BE2C (cell line): ENCODE results near the gene ASMTL.

ENCODE experiments used
- DNase-seq: peaks from one replicate; pipeline ENCODE4 v3.0.0-alpha.2; 2020
- H3K27me3 ChIP-seq: fragments of 250-450 bp; sonication (Bioruptor Pico); 2 replicates; pipeline ENCODE4 v1.5.1; 2020; ENCODE audit warnings: mild to moderate bottlenecking
- H3K36me3 ChIP-seq: fragments of 250-450 bp; sonication (Bioruptor Pico); 2 replicates; pipeline ENCODE4 v1.5.1; 2020; ENCODE audit warnings: mild to moderate bottlenecking
- H3K4me1 ChIP-seq: fragments of 250-450 bp; sonication (Bioruptor Pico); 2 replicates; pipeline ENCODE4 v1.5.1; 2020
- H3K4me3 ChIP-seq: 2 replicates; pipeline ENCODE4 v1.5.1; 2011; ENCODE audit warnings: low read depth, low read length
- H3K9me3 ChIP-seq: fragments of 250-450 bp; sonication (Bioruptor Pico); 2 replicates; pipeline ENCODE4 v1.5.1; 2020
- TF ChIP-seq, protein P1 (sequence below): IDR thresholded peaks from 2 replicates; pipeline ENCODE4 v1.5.1; 2012; ENCODE audit warnings: mild to moderate bottlenecking, low read depth, low read length

ASMTL gene

DNA sequence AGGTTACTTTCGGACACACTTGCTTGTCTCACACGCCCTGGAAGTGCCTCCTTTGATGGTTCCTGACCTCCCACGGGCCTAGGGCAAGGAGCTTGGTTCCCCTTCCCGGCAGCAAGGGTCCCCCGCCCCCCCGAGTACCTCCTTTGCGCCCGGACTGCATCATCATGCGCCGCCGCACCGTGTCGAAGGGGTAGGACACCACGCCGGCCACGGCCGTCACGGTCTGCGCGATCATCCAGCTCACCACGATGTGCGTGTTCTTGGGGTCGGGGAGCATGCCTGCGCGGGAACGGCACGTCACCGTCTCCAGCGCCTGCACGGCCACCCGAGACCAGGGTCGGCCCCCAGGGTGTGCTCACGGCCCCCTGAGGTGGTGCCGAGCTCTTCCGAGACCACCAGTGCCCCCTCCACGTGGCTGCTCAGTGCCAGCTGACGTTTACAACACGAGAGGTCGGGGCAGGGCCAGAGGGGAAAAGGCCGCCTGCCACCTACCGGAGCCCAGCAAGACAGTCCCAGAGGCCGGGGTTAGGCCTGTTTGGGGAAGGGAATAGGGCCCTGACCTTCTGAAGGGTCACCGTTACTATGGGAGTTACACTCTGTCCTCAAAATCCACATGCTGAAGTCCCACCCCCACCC, 65.5 kb downstream of the ASMTL start:
- no peak overlapping the region for H3K4me3 ChIP-seq
- DNase-seq = no peak
- TF ChIP-seq, protein P1, sequence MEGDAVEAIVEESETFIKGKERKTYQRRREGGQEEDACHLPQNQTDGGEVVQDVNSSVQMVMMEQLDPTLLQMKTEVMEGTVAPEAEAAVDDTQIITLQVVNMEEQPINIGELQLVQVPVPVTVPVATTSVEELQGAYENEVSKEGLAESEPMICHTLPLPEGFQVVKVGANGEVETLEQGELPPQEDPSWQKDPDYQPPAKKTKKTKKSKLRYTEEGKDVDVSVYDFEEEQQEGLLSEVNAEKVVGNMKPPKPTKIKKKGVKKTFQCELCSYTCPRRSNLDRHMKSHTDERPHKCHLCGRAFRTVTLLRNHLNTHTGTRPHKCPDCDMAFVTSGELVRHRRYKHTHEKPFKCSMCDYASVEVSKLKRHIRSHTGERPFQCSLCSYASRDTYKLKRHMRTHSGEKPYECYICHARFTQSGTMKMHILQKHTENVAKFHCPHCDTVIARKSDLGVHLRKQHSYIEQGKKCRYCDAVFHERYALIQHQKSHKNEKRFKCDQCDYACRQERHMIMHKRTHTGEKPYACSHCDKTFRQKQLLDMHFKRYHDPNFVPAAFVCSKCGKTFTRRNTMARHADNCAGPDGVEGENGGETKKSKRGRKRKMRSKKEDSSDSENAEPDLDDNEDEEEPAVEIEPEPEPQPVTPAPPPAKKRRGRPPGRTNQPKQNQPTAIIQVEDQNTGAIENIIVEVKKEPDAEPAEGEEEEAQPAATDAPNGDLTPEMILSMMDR = no peak
- H3K36me3 ChIP-seq = peaks cover 70% of the 10 kb centered on the region
- no peaks in the 10 kb centered on the region for H3K9me3 ChIP-seq
- no peaks in the 10 kb centered on the region for H3K4me1 ChIP-seq
- H3K27me3 ChIP-seq = no peaks in the 10 kb centered on the region

DNA sequence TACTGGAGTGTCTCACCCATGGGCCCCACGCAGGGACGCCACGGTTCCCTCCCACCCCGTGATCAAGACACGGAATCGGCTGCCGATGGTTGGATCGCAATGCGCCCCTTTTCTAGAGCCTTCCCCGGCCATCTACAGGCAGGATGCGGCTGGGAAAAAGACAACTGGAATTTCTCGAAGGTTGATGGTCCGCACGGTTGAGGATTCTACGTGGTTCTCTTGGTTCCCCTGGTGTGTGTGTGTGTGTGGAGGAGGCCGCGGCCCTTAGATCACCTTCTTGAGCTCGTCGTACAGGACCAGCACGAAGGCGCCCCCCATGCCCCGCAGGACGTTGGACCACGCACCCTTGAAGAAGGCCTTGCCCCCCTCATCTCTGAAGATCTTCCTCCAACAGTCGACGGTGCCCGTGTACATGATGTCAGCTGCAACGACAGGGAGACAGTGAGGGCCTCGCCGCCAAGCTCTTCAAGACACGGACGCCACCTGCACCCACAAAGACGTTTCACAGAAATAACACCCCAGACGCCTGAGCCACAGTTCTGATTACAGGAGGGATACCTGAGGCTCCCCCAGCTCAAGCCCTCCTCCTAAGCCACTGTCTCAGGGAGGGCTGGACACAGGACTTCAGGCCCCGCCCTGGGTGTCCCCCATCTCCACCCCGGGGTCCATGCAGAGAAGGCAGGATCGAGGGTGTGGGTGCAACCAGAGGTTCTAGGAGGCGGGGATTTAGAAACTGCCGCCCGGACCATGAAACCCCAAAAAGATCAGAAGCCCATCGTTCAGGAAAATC, 66.2 kb downstream of the ASMTL start:
- Histone ChIP-seq H3K4me1 (no peaks in the 10 kb centered on the region), H3K4me3 (no peak overlapping the region), H3K36me3 (peaks cover 67% of the 10 kb centered on the region), H3K9me3 (no peaks in the 10 kb centered on the region), H3K27me3 (no peaks in the 10 kb centered on the region)
- TF ChIP-seq, protein P1 = no peak
- DNase-seq = no peak

DNA sequence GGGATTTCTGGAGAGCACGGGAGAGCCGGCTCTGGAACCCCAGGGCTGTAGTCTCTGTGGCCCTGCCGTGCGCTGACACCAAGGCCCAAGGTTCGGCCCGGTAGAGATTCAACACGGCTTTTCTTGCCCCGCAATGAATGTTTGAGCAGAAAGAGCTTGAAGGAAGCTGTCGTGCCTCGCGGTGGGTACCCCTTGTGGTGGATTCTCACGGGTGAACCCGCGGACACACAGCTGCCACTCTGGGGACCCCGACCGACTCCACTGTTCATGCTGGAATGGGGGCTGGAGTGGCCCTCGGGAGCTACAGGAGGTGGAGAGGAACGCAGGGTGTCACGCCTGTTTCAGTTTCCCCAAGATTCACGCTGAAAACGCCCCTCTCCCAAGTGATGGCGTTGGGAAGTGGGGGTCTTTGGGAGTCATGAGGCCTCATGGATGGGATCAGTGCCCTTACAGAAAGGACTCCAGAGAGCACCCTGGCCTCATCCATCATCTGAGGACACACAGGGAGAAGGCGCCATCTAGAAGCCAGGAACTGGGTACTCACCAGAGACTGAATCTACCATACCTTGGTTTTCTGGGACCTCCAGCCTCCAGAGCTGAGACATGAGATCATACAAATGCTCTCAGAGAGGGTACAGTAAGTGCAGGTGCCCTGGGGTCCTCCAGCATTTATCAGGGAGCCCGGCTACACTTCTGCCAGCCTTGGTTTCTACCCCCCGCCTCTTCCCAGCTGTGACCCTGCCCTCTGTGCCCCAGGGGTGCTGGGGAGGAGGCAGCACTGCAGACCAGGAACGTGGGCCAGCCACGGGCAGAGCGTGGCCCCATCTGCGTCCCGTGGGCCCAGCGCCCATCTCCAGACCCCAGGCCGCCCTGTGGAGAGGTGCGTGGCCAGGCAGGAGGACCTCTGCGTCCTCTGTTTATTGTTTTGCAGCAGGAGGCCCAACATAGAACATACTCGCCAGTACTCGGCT, 67.2 kb downstream of the ASMTL start:
- TF ChIP-seq, protein P1 = no peak
- H3K27me3 ChIP-seq = no peaks in the 10 kb centered on the region
- no peak overlapping the region for H3K4me3 ChIP-seq
- H3K4me1 ChIP-seq = no peaks in the 10 kb centered on the region
- no peak for DNase-seq
- no peaks in the 10 kb centered on the region for H3K9me3 ChIP-seq
- H3K36me3 ChIP-seq = peaks cover 58% of the 10 kb centered on the region

DNA sequence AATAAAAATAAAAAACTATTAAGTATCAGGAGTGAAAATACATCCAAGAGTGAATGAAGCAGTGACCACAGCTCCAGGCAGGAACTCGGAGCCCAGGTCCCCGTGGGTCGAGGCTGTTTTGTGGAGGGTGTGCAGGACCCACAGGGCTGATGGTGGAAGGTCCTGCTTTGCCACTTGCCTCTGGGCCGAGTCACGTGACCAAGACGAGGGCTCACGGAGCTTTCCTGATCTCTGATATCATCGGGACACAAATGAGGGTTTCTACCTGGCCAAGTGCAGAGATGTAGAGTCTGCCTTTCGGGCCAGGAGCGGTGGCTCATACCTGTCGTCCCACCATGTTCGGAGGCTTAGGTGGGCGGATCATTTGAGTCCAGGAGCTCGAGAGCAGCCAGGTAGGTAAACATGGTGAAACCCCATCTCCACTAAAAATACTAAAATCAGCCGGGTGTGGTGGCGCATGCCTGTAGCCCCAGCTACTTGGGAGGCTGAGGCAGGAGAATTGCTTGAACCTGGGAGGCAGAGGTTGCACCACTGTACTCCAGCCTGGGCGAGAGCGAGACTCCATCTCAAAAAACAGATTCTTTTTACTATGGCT, 68.0 kb downstream of the ASMTL start:
- TF ChIP-seq, protein P1 = no peak
- DNase-seq = no peak
- H3K36me3 ChIP-seq = peaks cover 53% of the 10 kb centered on the region
- no peaks in the 10 kb centered on the region for H3K27me3 ChIP-seq
- no peaks in the 10 kb centered on the region for H3K4me1 ChIP-seq
- H3K4me3 ChIP-seq = no peak overlapping the region
- no peaks in the 10 kb centered on the region for H3K9me3 ChIP-seq

DNA sequence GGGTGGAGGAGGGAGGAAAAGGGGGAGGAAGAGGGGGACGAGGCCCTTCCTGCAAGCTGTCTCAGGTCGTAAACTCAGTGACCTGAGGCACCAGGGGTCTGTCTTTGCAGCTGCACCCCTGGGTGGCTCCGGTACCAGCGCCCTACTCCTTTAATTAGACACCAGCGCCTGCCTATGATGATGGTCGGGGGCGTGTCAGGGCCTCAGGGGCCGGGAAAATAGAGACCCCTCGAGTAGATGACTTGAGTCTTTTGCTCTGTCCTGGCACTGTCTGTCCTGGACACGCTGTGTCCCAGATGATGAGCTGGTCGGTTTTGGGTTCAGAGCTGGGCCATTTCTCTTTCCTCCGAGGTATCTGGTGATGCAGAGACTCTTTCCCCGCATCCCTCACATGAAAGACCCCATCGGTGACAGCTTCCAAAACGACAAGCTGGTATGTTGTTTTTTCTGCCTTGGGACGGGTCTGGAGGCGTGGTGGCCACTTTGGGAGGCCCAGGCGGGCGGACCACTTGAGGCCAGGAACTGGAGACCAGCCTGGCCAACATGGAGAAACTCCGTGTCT, 72.0 kb downstream of the ASMTL start:
- Histone ChIP-seq H3K36me3 (peaks cover 12% of the 10 kb centered on the region), H3K27me3 (no peaks in the 10 kb centered on the region), H3K4me1 (no peaks in the 10 kb centered on the region), H3K9me3 (no peaks in the 10 kb centered on the region), H3K4me3 (no peak overlapping the region)
- TF ChIP-seq, protein P1 = no peak
- no peak for DNase-seq
